Measurements from ENCODE around the gene CYP4V2.
"Not testable (repeated sequence)": the region's sequence is repeated elsewhere in the genome, so short reads cannot be mapped to it uniquely, and the experiment has no call there.

CYP4V2 gene

DNA sequence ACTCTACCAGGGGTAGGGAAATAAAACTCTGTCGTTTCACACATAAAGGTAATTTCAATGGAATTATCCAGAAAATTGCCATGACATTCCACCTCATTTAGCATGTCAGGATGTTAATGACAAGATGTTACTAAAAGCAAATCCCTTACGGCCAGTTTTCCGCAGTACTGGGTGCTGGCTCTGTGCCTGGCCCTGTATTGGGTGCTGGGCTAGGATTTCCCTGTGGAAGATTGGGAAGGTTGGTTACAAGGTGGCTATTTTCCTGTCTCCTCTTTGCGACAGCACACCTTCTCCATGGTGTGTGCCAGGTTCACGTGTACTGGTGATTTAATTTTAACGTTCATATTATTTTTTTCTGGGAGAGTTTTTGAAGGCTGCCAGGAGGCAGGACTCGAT is 49.1 kb downstream of the CYP4V2 start:
- DNase-seq, result no peak

DNA sequence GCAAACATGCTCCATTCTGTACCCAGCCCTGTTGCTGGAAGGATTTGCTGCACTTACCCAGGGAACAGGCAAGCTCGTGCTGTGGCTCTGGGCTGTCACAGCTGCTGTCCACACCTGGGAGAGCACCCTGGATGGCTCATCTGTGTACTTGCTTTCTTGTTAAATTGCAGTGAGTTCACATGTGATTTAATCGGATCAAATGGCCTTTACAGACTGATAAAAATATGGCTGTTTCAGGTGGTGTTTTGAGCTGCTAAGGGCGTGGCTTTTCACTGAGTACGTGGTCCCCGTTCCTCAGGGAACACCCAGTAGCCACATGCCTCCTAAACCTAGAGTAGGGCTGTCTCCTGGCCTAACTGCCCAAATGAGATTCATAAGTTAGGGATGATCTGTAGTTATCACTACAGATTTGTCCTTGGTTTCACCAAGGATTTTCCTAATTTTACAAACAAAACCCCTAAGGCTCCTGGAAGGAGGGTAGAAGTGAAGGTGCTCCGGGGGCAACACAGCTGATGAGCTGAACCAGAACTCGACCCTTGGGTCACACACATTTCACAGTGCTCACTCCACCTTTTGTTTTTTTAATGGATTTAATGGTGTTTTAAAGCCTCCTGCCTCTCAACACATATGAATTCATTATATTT is 49.6 kb downstream of the CYP4V2 start:
- no peak for DNase-seq

DNA sequence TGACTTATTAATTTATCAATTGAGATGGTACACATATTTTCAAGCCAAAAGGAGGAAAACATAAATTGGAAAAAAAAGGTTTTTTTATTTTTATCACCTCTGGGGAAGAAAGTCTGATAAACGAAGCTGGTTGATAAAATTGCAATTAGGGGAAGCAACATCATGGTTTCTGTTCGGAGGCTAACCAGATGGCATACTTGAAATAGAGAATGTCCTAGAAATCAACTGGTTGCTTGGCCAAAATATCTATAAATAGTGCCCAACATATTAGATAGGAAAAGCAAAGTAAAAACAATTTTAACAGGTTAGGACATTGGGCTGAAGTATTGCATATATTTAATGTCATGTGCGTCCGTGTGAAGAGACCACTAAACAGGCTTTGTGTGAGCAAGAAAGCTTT is 50.2 kb downstream of the CYP4V2 start:
- DNase-seq, result no peak

DNA sequence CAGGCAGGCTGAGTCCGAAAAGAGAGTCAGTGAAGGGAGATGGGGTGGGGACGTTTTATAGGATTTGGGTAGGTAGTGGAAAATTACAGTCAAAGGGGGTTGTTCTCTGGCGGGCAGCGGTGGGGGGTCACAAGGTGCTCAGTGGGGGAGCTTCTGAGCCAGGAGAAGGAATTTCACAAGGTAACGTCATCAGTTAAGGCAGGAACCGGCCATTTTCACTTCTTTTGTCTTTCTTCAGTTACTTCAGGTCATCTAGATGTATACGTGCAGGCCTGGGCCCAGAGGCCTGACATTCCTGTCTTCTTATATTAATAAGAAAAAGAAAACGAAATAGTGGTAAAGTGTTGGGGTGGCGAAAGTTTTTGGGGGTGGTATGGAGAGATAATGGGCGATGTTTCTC is 50.7 kb downstream of the CYP4V2 start:
- not testable (repeated sequence) for DNase-seq

DNA sequence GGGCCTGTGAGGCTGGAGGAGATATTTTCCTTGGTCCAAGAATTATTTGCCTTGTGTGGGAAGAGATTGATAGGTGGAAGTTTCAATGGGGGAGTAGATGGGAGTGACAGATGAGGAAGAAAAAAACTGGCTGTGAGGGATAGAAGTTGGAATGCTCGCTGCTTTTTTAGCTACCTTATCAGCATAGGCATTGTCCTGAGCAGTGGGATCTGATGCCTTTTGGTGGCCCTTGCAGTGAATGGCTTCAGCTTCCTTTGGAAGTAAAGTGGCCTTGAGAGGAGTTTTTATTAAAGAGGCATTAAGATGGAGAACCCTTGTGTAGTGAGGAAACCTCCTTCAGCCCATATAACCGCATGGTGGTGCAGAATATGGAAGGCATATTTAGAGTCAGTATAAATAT is 52.0 kb downstream of the CYP4V2 start:
- DNase-seq, result no peak

DNA sequence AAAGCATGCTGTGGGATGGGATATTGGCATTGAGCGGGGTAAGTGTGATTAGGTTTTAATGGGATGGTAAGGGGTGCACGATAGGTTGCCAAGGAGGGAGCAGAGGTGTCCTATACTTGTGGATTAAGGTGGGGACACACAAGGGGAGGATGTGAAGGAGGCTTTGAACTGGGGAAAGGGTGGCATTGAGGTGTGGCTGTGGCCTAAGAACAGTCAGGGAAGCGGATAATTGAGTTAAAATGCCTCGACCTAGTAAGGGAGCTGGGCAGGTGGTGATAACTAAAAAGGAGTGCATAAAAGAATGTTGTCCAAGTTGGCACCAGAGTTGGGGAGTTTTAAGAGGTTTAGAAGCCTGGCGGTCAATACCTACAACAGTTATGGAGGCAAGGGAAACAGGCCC is 53.5 kb downstream of the CYP4V2 start:
- DNase-seq, result no peak

DNA sequence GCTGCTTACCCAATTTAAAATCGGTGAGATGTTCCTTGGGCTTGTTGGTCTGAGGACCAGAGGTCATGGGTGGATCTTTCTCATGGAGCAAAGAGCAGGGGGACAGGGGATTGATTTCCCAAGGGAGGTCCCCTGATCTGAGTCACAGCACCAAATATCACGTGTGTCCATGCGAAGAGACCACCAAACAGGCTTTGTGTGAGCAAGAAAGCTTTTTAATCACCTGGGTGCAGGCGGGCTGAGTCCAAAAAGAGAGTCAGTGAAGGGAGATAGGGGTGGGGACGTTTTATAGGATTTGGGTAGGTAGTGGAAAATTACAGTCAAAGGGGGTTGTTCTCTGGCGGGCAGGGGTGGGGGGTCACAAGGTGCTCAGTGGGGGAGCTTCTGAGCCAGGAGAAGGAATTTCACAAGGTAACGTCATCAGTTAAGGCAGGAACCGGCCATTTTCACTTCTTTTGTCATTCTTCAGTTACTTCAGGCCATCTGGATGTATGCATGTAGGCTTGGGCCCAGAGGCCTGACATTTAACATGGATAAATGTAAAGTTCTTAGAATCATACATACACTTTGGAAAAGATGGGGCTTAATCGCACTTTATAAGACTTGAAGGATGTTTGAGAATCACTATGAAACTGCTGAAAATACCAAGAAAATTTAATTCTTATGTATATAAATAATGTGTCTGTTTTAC is 55.8 kb downstream of the CYP4V2 start:
- DNase-seq, result not testable (repeated sequence)

DNA sequence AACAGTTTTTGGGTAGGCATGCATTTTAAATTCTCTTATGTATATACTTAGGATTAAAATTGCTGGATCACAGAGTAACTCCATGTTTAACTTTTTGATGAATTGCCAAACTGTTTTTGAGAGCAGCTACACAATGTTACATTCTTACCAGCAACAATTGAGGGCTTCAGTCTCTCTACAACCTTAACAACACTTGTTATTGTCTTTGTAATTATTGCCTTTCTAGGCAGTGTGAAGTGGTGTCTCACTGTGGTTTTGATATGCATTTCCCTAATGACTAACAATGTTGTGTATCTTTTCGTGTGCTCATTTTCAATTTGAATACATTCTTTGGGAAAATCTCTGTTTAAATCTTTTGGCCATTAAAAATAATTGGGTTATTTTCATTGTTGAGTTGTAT is 57.3 kb downstream of the CYP4V2 start:
- no peak for DNase-seq

DNA sequence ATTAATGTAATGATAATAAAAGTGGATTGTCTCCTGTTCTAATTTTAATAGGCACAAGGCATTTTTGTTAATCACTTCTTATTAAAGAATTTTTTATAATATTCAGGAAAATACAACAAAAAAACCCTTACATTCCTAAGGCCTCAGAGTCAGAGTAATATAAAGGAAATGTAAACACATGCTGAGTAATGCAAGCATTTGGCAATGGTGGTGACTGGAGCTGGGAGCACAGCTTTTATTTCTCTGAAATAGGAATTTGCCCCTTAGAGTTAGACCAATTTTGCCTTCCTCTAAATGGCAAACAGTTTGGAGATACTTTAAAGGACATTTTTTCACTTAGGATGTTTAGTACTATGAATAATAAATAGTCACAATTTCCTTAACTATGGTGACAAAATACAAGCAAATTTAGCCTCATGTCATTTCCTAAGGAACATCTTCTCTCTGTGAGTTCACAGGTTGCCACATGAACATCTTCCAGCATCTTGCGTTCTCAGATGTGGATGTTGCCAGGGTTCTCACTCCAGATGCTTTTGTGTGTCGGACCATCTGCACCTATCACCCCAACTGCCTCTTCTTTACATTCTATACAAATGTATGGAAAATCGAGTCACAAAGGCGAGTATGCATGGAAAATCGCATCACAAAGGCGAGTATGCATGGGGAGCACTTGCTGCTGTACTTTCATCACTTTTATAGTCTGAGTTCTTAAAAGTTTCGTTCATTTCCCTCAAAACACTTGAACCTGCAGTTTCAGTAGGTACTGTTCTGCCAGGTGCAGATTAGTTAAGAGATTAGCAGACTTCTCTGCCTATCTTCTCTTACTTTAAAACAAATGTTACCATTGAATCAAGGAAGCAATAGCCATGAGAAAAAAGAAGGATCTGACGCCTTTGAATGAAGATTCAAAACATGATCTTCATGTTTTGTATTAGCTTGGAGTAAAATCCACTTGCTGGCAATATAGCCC is 58.7 kb downstream of the CYP4V2 start:
- no peak for DNase-seq

DNA sequence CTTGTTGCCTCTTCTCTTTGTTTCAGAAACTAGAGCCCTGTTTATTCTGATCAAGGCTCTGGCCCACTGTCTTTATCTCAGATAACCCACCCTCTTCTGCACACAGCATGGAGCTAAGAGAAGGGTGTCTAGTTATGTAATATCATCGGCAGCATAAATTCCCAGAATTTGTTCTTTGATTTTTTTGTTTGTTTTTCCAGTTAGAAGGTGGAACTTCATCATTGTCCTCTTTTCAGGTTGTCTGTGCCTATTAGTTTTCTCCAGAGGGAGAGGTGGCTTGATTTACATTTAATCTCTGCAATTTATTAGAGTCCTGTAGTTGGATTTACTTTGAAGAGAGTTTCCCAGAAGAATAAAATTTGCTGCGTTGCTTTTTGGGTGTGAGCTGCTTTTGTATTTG is 59.4 kb downstream of the CYP4V2 start:
- no peak for DNase-seq

DNA sequence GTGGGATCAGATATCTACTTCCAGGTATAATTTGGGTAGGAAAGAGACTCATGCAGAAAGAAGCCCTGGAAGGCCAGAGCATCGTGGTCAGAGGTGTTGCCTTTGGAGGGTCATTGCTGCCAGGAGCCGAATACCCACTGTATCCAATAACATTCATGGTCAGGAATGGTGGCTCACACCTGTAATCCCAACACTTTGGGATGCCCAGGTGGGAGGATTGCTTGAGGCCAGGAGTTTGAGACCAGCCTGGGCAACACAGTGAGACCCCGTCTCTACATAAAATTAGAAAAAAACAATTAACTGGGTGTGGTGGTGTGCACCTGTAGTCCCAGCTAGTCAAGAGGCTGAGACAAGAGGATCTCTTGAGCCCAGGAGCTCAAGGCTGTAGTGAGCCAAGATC is 63.8 kb downstream of the CYP4V2 start:
- DNase-seq, result no peak

DNA sequence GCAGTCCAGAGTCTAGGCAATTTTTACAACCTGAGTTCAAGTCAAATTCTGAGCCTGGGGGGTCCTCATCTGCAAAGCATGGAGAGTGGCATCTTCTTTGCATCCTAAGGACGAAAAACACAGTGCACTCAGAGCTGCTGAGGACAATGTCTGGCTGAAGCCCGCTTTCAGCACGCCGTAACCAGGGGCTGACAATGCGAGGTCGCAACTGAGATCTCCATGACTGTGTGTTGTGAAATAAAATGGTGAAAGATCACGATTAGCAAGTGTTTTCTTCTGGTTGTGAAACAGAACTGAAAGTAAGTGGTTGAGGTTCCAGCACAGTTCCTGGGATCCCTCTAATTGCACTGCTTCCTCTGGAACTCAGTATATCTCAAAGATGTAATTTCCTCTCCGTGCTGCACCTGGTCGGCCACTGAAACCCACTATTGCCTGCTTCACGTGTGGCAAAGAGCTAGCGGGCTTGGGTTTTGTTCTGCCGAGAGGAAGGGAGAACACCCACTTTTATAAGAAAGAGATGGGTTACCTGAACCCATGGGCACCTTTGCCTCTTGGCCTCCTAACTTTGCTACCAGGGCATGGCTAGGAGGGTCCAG is 66.9 kb downstream of the CYP4V2 start:
- DNase-seq, result no peak

DNA sequence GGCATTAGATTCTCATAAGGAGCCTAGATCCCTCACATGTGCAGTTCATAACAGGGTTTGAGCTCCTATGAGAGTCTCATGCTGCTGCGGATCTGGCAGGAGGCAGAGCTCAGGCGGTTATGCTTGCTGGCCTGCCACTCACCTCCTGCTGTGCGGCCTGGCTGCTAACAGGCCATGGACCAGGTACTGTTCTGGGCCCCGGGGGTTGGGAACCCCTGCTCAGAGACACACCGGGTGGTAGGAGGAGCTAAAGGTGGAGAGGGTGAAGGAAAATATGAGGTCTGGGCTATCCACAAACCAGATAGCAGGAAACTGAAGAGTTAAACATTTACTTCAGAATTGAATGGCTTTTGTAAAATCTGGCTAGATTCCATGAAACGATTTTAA is 68.7 kb downstream of the CYP4V2 start:
- no peak for DNase-seq

Data from GF-D8 (cell line).